ENCODE data around the gene TSPAN15.

Gene TSPAN15

DNA sequence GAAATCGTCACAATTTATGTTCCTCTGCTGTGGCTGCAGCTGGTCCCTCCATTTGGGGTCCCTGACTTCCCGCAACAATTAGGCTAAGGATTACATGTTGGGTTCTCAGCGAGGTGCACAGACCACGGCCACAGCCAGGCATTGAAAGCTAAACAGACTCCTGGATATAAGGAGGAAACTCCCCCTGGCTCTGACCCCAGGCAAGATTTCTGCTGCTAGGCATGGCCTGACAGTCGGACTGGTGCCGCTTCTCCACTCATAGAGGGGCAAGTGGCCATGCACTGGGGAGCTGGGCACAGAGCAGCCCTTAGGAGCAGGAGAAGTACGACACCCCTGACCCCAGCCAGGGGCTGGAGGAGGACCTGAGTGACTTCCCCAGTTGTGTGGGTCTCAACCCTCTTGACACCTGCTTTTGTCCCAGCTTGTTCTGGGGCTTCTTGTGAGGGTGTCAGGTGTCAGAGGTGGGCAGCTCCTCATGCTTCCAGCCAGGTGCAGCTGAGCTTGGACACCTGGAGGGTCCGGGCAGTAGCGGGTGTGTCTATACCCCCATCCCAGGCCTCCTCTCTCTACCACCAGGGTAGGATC lies 38.3 kb downstream of the TSPAN15 start:
- DNase-seq = no peak

GRCh38 chr10:69490876-69491275 lies 39.6 kb downstream of the TSPAN15 start:
- no peak for DNase-seq

DNA sequence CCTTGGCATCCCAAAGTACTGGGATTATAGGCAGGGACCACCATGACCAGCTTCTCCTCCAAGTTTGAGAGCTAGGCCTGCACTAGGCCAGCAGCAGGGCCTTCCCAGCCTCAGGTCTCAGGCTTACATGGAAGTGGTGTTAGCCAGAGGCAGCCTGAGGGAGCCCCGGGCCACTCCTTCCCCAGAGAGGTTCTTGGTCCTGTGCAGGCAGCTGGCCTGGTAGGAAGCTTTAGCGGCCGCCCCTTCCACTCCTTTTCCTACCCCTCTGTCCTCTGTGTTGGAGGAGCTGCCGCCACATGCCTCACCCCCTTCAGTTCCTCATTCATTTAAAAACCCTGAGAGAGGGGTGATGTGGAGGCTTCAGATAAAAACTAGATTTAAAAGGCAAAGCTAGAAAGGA lies 40.3 kb downstream of the TSPAN15 start:
- no peak for DNase-seq

DNA sequence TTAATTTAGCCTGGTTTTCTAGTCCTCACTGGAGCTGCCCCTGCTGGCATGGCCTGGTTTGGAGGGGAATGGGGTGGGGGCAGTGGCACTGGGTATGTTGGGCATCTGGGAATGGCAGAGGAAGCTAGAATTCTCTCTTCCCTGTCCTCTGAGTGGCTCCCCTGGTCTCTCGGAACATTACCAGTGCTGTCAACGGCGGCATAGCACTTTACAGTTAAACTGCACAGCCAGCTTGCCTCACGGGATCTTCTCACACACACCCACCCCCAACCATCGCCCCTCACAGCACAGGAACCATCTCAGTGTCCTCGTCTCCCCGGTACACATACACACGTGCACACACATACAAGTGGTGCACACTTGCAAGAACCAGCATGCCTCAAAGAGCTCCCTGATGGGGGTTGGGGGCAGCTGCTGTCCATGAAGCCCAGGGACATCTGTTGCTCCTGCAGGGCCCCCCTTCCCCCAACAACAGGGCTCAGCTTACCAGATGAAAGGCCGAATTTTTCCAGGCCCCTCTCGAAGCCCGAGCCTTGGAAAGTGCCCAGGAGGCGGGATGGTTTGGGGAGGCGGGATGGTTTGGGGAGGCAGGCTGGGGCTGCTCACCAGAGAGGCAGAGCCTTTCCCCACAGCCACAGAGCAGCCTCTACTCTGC lies 41.0 kb downstream of the TSPAN15 start:
- no peak for DNase-seq

GRCh38 chr10:69492746-69493462 lies 41.6 kb downstream of the TSPAN15 start:
- no peak for DNase-seq

- no peak for DNase-seq
Observed at GRCh38 chr10:69494626-69495558, 43.6 kb downstream of the TSPAN15 start.

GRCh38 chr10:69495666-69496065 lies 44.4 kb downstream of the TSPAN15 start:
- no peak for DNase-seq

DNA sequence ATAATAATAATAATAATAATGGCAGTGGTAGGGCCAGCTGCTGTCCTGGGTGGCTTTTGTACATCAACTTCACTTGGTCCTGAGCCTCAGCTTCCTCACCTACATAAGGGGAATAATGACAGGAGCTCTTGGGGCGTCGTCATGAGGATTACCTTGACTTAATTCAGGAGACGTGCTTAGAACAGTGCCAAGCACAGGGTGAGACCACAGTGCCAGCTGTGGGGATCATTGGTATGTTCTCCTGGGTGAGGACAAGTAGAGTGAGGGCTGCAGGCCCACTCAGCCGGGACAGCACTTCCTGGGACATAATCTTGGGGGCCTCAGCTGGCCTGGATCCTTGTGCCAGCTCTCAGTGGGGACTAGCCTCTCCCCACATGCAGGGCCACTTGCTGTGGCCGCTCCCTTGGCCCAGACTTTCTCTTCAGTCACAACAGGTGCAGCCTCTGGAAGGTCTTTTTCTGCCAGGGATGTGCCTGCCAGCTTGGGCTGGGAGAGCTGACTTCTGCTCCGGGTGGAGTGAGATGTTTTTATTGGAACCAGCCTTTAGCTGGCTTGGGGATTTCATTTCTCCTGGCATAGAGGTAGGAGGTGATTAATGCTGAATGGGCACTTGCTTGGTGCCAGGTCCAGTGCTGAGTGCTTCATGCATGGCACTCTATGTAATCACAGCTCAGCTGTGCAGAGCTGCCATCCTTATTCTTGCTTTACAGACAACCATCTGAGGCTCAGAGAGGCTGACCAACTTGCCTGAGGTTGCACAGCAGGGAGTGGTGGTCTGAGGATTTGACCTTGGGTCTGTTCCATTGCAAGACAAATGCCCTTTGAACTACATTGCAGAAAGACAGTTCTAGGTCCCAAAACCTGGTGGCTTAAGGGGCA lies 45.3 kb downstream of the TSPAN15 start:
- DNase-seq = no peak

- no peak for DNase-seq
Observed at GRCh38 chr10:69497231-69497561, 45.9 kb downstream of the TSPAN15 start.

DNA sequence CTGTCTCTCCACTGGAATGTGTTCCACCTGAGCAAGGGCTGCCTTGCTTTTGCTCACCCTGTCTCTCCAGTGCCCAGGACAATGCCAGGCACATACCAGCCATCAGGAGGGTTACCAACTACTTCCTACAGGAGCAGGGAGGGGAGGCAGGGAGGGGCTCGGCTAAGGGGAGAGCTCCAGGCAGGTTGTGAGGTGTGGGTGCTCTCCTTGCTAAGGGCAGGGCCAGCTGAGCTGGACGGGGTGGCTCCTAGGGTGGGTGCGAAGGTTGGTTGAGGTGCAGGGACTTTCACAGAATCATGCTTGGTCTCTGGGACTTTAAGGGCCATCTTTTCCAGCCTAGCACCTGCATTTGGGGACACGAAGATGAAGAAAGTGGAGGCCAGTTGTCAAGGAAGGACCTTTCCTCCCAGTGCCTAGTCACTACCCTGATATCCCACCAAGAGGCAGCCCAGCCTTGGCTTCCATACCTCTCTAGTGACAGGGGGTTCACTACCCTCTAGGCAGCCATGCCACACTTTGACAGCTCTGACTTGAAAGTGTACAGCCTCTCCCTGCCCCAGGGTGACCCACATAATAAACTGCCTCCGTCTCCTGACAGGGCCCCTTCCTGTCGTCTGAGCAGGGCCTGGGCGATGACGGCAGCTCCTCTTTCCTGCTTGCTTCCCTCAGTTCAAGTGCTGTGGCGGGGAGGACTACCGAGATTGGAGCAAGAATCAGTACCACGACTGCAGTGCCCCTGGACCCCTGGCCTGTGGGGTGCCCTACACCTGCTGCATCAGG lies 46.5 kb downstream of the TSPAN15 start:
- DNase-seq = no peak

- no peak for DNase-seq
Observed at GRCh38 chr10:69498711-69499471, 47.6 kb downstream of the TSPAN15 start.

- DNase-seq = no peak
Observed at GRCh38 chr10:69499726-69500689, 48.7 kb downstream of the TSPAN15 start.

DNA sequence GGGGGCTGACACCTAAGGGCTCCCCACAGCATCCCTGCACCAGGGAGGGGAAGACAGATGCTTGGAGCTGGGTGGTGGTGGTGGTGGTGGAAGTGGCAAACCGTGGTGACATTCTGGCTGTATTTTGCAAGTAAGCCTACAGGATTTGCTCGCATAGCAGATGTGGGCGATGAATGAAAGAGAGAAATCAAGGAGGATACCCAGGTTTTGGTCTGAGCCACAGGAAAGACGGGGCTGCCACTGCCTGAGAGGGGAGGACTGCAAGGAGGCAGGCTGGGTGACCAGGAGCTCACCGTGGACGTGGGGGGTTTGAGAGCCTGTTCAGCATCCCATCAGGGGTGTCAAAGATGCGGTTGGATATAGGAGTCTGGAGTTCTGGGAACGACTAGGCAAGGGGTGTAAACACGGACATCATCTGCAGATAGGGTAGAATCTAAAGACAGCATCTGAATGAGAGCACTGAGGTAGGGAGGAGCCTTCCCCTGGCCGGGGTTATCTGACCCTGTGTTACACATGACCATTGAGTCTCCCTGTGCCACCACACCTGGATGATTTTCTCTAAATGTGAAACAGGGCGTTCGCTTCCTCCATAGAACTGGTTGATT lies 49.7 kb downstream of the TSPAN15 start:
- DNase-seq = no peak

DNA sequence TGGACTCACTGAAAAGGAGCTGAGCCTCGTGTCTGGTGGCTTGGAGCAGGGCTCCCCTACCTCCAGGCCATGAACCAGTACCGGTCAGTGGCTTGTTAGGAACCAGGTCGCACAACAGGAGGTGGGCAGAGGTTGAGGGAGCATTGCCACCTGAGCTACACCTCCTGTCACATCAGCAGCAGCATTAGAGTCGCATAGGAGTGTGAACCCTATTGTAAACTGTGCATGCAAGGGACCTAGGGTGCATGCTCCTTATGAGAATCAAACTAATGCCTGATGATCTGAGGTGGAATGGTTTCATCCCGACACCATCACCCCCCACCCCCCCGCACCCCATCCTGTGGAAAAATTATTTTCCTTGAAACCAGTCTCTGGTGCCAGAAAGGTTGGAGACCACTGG lies 50.4 kb downstream of the TSPAN15 start:
- DNase-seq = no peak

GRCh38 chr10:69502589-69502988 lies 51.3 kb downstream of the TSPAN15 start:
- DNase-seq = no peak

DNA sequence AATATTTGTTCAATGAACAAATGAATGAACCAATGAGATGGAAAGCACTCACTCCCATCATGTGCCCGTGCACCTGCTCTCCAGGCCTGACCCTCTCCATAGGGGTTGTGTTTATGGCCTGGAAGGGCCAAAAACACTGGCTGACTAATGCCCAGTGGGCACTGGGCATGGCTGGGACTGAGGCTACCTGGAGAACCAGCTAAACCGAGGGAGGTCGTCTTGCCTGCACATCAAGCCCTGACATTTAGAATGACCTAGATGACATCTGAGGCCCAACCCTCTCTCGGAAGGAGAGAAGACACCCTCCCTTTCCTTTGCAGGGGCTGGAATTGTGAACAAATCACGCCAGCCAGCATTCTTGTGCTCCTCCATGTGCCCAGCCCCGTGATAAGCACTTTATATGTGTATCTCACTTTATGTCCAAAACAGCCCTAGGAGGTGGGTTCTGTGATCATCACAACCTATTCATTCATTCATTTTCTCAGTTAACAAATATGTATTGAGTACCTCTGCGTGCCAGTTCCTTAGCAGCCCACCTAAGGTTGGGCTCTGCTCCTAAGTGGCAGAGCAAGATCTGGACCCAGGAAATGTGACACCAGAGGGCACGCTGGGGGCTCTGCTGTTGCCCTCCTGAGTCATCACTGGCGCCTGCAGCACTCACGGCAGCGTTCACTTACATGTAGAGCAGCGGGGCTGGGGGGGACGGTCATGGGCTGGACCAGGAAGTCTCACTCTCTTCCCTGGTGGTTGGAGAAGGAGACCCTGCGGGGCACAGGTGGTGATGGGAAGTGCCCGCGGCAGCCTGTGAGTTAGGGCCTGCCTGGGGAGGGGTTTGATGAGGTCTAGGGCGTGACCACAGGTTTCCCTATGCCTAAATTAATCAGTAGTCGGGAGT lies 52.0 kb downstream of the TSPAN15 start:
- DNase-seq = no peak

DNA sequence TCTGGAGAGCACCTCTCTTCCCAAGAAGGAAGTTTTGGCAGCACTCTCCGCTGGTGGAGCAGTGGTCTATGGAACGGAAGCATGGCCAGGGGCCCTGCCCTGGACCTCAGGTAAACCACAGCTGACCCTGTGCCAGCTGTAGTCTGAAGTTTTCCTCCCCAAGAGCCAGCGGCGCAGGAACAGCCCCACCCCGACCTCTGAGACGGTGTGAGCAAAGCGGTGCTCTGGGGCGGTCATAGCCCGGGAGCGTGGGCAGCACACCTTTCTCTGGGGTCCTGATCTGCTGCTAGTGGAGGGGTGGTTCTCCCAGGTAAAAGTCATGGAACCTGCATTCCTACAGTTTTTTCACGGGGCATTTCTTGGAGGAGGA lies 52.6 kb downstream of the TSPAN15 start:
- no peak for DNase-seq
